ENCODE results near the gene PAIP2B. TPM values are rescaled to one million over a fixed set of nuclear protein-coding genes. Genes with fewer than 3 reads are reported as not detected.

The PAIP2B gene
- total and polyA plus RNA-seq, 9 of the 15 experiments (the other 6 are each of a cell fraction or from before 2014, with no cell fraction given) = 0.18 to 0.38 (median 0.25) TPM

GRCh38 chr2:71238089-71238488 lies 11.2 kb upstream of the PAIP2B start:
- no TSS peak for BruUV-seq (replicated peaks)
- DNase-seq (ENCODE audit: extremely low read depth in 1 of 4, low spot score in 3 of 4) = no peak
- no peak overlapping the region for H3K9ac ChIP-seq (ENCODE audit: insufficient read depth in 1 of 2, low read depth in 2 of 2, low read length in 2 of 2)
- no peak overlapping the region for H3K4me2 ChIP-seq (ENCODE audit: insufficient read depth, low read length)
- intact Hi-C loops (cut with micrococcal nuclease) (no loop called here), in situ Hi-C loops (cut with MboI) (no loop called here)
- no peaks in the 10 kb centered on the region for H3K36me3 ChIP-seq (ENCODE audit: control insufficient read depth, insufficient read depth, low read length)
- ChIA-PET POLR2A (no interaction called here), CTCF (ENCODE audit: low intra/inter-chr PET ratio) (no interaction called here)
- no peaks in the 10 kb centered on the region for H3K9me1 ChIP-seq (ENCODE audit: control insufficient read depth, insufficient read depth, low read length)
- H3K27ac ChIP-seq (ENCODE audit: extremely low read depth, low read depth, low read length) = no peak overlapping the region
- no peak for FAIRE-seq
- H3K27me3 ChIP-seq (ENCODE audit: control insufficient read depth in 2 of 2, insufficient read depth in 2 of 2, low read length in 2 of 2) = peaks cover 5 to 20% of the 10 kb centered on the region in 2 experiments; a peak in 4 of 5 replicates
- H3K9me3 ChIP-seq (replicated peaks; ENCODE audit: control insufficient read depth, insufficient read depth, low read depth, low read length) = 0 out of 2 replicates have a peak, but pooled peaks cover 3% of the 10 kb centered on the region
- no peak for ATAC-seq
- no peak for TF ChIP-seq SIX5 (IDR thresholded peaks at IDR 0.05; ENCODE audit: borderline replicate concordance in 1 of 2, insufficient read depth in 1 of 2, low read depth in 1 of 2, low read length in 2 of 2)
- no peak for TF ChIP-seq ZFP36 (IDR thresholded peaks at IDR 0.05; ENCODE audit: low read depth, low read length, partially characterized antibody)
- no peak for TF ChIP-seq CCNT2 (IDR thresholded peaks at IDR 0.05; ENCODE audit: borderline replicate concordance, extremely low read depth, insufficient read length, low read depth, low read length)
- no peak for TF ChIP-seq TFAP4 (CRISPR knock-in tag; IDR thresholded peaks at IDR 0.05; ENCODE audit: borderline replicate concordance)
- no peak for TF ChIP-seq ZNF311 (CRISPR knock-in tag; IDR thresholded peaks at IDR 0.05)
- no peak for TF ChIP-seq SMARCE1 (IDR thresholded peaks at IDR 0.05)
- H3K4me1 ChIP-seq (replicated peaks in 1 of 2; ENCODE audit: control insufficient read depth in 2 of 2, insufficient read depth in 2 of 2, low read length in 2 of 2) = no peaks in the 10 kb centered on the region
- no peak overlapping the region for H2AFZ ChIP-seq (ENCODE audit: low read depth, low read length)
- no peaks in the 10 kb centered on the region for H3K79me2 ChIP-seq (ENCODE audit: control insufficient read depth, insufficient read depth, low read length)
- H4K20me1 ChIP-seq (replicated peaks; ENCODE audit: control insufficient read depth, insufficient read depth, low read length) = 0 out of 2 replicates have a peak, but pooled peaks cover 3% of the 10 kb centered on the region
- H3K4me3 ChIP-seq = no peak overlapping the region

Data from K562 (cell line).